ENCODE results near the gene TBX10.
"Not testable (repeated sequence)": the region's sequence is repeated elsewhere in the genome, so short reads cannot be mapped to it uniquely, and the experiment has no call there.

DNA sequence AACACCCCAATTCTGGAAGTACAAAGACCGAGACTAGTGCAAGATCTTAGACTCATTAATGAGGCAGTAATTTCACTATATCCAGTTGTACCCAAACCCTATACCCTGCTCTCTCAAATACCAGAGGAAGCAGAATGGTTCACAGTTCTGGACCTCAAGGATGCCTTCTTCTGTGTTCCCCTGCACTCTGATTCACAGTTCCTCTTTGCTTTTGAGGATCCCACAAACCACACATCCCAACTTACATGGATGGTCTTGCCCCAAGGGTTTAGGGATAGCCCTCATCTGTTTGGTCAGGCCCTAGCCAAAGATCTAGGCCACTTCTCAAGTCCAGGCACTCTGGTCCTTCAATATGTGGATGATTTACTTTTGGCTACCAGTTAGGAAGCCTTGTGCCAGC lies 15.8 kb downstream of the TBX10 start:
- TF ChIP-seq CTCF (IDR thresholded peaks at IDR 0.05; ENCODE audit: insufficient read depth, low read depth, low read length); EZH2 (IDR thresholded peaks at IDR 0.05; ENCODE audit: insufficient read depth, low read length): not testable (repeated sequence)
